ENCODE results near the gene PPP2R5D. TPM values are rescaled to one million over a fixed set of nuclear protein-coding genes. Genes with fewer than 3 reads are reported as not detected.

Gene PPP2R5D
- total RNA-seq, 1 experiment from 2014 or later = 52.7 TPM

- TF ChIP-seq ATF1 (CRISPR knock-in tag; IDR thresholded peaks at IDR 0.05) (0 out of 2 replicates have a peak, but pooled peaks have one; percentile 30), PRRX2 (CRISPR knock-in tag; IDR thresholded peaks at IDR 0.05) (peak; percentile 91), EMX1 (CRISPR knock-in tag; IDR thresholded peaks at IDR 0.05) (peak; percentile 85), ZBTB21 (CRISPR knock-in tag; IDR thresholded peaks at IDR 0.05; ENCODE audit: borderline replicate concordance) (no peak), RELA (CRISPR knock-in tag; IDR thresholded peaks at IDR 0.05; ENCODE audit: borderline replicate concordance) (0 out of 2 replicates have a peak, but pooled peaks have one; percentile 45), ZNF532 (CRISPR knock-in tag; IDR thresholded peaks at IDR 0.05; ENCODE audit: borderline replicate concordance) (peak; percentile 95), FOXJ3 (CRISPR knock-in tag; IDR thresholded peaks at IDR 0.05; ENCODE audit: borderline replicate concordance) (no peak), GABPB1 (CRISPR knock-in tag; IDR thresholded peaks at IDR 0.05) (peak; percentile 83; the same call in 1 of the 2 replicates), ZSCAN18 (CRISPR knock-in tag; IDR thresholded peaks at IDR 0.05) (no peak), ZNF219 (CRISPR knock-in tag; IDR thresholded peaks at IDR 0.05; ENCODE audit: borderline replicate concordance) (no peak), SOX15 (CRISPR knock-in tag; IDR thresholded peaks at IDR 0.05) (no peak)
These were observed 69.3 kb downstream of the PPP2R5D start, which contains the start of gene CUL7 (continued) for GRCh38 chr6:43053545-43054205.

GRCh38 chr6:43054206-43054943, 70.0 kb downstream of the PPP2R5D start:
- Mint-ChIP-seq H3K27ac (peak overlapping the region; percentile 95), H3K4me1 (peaks cover 32% of the 10 kb centered on the region), H3K9me3 (no peaks in the 10 kb centered on the region), H3K27me3 (ENCODE audit: low read depth) (no peaks in the 10 kb centered on the region), H3K4me3 (peak overlapping the region; percentile 91), H3K36me3 (peaks cover 37% of the 10 kb centered on the region)
- CTCF ChIA-PET = interaction anchor here (0.6 to 2.3 kb wide), 10 partner anchors 21 to 175 kb away, joined by 3 to 22 read pairs (median 4); partner anchors contain the start of genes CNPY3, DNPH1, GNMT and PTK7
- DNase-seq (ENCODE audit: low spot score) = no peak
- TF ChIP-seq ZNF219 (CRISPR knock-in tag; IDR thresholded peaks at IDR 0.05; ENCODE audit: borderline replicate concordance) (no peak), MAX (CRISPR knock-in tag; IDR thresholded peaks at IDR 0.05) (no peak), ATF3 (CRISPR knock-in tag; conservative IDR thresholded peaks at IDR 0.05) (no peak), PRDM15 (CRISPR knock-in tag; IDR thresholded peaks at IDR 0.05) (no peak), NR3C1 (CRISPR knock-in tag; conservative IDR thresholded peaks at IDR 0.05; ENCODE audit: low read depth) (no peak)
- POLR2A ChIA-PET = interaction anchor here (0.6 to 2.5 kb wide), 11 partner anchors 18 to 439 kb away, joined by 3 to 13 read pairs (median 4); partner anchors contain the start of genes CRIP3, KLHDC3, RRP36 and SRF
- ATAC-seq = no peak

Data from WTC11 (cell line).